Activated T-cell treated with anti-CD3 and anti-CD28 coated beads, Interleukin-2, amount 50 U/mL, for 24 hours (primary cell): ENCODE results near the gene MGRN1.

Experiments
- DNase-seq: peaks from one replicate; pipeline ENCODE4 v3.0.0-alpha.2; 2020
- H3K27ac Mint-ChIP-seq: 2 replicates; pipeline ENCODE4 v1.8.0; 2020; ENCODE audit warnings: mild to moderate bottlenecking, mixed read lengths
- H3K27me3 Mint-ChIP-seq: 2 replicates; pipeline ENCODE4 v1.8.0; 2020; ENCODE audit warnings: mixed read lengths
- H3K36me3 Mint-ChIP-seq: 2 replicates; pipeline ENCODE4 v1.8.0; 2020; ENCODE audit warnings: low read depth, mixed read lengths
- H3K4me1 Mint-ChIP-seq: 2 replicates; pipeline ENCODE4 v1.8.0; 2020; ENCODE audit warnings: low read depth, mixed read lengths
- H3K4me3 Mint-ChIP-seq: 2 replicates; pipeline ENCODE4 v1.8.0; 2020; ENCODE audit warnings: mild to moderate bottlenecking, moderate library complexity, mixed read lengths
- H3K9me3 Mint-ChIP-seq: 2 replicates; pipeline ENCODE4 v1.8.0; 2020; ENCODE audit warnings: mixed read lengths

Gene MGRN1

DNA sequence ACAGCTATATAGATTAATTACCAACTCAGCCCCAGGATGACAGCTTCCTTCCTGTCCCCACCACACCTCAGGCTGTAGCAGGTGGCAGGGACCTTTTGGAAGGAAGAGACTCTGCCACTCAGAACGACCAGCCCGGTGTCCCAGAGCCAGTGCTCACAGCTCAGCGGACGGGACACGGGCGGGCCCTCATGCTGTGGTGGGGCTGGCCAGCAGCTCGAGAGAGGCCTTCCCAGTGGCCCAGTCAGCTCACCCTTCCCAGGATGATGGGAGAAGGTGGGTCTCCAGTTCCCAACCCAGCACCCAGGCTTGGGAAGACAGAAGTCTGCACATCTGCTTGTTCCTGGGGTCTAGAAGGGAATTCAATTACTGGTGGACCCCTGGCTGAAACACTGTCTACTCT lies 79.3 kb downstream of the MGRN1 start:
- Mint-ChIP-seq H3K9me3 (no peaks in the 10 kb centered on the region), H3K4me3 (no peak overlapping the region), H3K27ac (no peak overlapping the region), H3K4me1 (peaks cover 18% of the 10 kb centered on the region), H3K36me3 (peaks cover 72% of the 10 kb centered on the region), H3K27me3 (no peaks in the 10 kb centered on the region)
- no peak for DNase-seq

DNA sequence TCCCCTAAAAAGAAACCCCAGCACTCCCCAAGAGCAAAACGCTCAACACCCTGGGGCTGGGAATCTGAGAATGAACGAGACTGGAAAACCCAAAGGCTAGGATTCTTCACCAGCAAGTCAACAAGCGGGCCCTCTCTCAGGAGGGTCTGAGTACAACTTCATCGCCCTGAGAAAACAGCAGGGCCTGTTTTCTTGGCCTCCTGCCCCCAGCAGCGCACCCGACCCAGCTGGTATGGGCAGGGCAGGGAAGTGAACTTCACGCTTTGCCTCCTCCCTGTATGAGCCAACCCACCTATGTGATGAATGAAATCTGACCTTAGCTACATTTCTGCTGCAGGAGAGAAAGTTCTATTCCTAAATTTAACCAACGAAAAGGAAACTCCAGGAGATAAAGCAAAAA lies 79.9 kb downstream of the MGRN1 start:
- Mint-ChIP-seq H3K27ac (no peak overlapping the region), H3K4me1 (peaks cover 15% of the 10 kb centered on the region), H3K27me3 (no peaks in the 10 kb centered on the region), H3K36me3 (peaks cover 68% of the 10 kb centered on the region), H3K4me3 (no peak overlapping the region), H3K9me3 (no peaks in the 10 kb centered on the region)
- DNase-seq: no peak

DNA sequence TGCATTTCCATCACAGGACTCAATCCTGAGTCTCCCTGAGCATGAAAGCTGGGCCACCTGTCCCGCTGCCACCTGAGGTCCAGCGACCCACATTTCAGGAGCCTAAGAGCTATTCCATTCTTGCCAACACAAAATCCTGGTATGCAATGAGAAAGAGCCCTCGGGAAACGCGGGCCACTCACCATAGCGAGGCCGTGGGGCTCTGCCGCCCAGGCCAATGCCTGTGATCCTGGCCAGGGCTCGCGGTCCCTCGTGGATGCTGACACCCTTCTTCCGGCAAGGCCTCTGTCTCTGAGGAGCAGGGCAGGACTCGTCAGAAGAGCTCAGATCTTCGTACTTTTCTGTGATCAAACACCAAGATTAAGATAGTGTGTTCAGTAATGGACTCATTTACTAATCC lies 80.3 kb downstream of the MGRN1 start:
- no peak overlapping the region for H3K4me3 Mint-ChIP-seq
- H3K9me3 Mint-ChIP-seq: no peaks in the 10 kb centered on the region
- peaks cover 10% of the 10 kb centered on the region for H3K4me1 Mint-ChIP-seq
- no peak for DNase-seq
- H3K27me3 Mint-ChIP-seq: no peaks in the 10 kb centered on the region
- peaks cover 68% of the 10 kb centered on the region for H3K36me3 Mint-ChIP-seq
- H3K27ac Mint-ChIP-seq: no peak overlapping the region

DNA sequence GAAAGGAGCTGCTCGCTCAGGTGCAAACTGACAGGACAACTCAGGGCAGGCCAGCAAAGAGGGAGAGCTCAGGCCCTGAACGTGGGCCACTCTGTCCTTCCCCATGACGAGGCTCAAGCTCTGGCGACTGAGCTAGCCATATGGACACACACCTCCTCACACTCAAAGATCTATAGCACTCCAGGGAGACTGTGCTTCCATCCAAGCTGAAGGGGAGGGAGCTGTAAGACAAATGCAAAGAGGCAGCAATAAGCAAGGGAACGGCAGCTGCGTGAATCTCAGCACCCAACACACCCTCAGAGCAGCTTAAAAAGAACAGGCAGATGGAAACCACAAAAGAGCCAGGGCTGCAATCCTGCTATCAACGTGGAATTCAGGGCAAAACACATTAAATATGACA lies 82.2 kb downstream of the MGRN1 start:
- no peak for DNase-seq
- Mint-ChIP-seq H3K4me3 (no peak overlapping the region), H3K36me3 (peaks cover 62% of the 10 kb centered on the region), H3K27ac (peak overlapping the region; percentile 1), H3K27me3 (no peaks in the 10 kb centered on the region), H3K9me3 (no peaks in the 10 kb centered on the region), H3K4me1 (no peaks in the 10 kb centered on the region)

DNA sequence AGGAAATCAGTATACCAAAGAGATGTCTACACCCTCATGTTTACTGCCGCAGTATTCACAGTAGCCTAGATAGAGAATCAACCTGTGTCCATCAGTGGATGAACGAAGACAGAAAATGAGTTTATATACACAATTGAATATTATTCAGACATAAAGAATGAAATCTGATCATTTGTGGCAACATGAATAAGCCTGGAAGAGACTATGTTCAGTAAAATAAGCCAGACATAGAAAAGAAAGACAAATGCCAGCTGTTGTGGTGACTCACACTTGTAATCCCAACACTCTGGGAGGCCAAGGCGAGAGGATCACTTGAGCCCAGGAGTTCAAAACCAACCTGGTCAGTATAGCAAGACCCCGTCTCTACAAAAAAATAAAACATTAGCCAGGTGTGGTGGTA lies 84.9 kb downstream of the MGRN1 start:
- no peaks in the 10 kb centered on the region for H3K9me3 Mint-ChIP-seq
- no peaks in the 10 kb centered on the region for H3K4me1 Mint-ChIP-seq
- H3K36me3 Mint-ChIP-seq: peaks cover 69% of the 10 kb centered on the region
- no peaks in the 10 kb centered on the region for H3K27me3 Mint-ChIP-seq
- no peak overlapping the region for H3K27ac Mint-ChIP-seq
- no peak overlapping the region for H3K4me3 Mint-ChIP-seq
- DNase-seq: no peak

DNA sequence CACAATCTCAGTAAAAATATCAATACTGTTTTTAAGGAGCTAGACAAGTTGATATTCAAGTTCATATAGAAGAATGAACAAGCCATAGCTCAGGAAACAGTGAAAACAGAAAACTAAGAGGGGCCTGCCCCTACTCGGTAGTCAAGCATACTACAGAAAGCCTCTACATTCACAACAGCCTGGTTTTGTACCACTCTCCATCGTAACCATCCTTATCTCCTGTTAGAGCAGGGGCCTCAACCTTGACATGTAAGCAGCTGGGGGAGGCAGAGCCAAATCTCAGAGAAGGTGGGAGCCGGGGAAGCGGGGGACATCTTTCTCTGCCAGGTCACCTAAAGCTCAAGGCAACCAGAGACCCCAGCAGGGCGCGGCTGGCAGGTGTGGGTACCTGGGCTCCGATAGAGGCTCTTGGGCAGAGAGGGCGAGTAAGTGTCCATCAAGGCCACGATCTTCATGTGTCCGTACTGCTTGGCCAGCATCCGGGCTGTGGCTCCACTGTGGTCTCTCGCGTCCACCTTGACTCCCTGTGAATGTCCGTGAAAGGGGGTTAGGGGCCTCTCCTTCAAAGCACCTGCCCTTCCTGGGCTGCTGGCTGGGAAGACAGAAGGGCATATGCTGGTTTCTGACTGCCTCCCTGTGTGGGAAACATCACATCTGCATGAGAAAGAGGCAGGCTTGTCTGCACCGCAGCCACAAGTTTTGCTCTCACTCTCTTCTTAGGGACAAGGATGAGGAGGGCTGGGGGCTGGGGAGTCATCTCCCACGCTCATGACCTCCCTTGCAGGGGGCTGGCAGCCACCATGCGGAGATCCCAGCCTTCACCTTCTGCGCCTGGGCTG lies 89.3 kb downstream of the MGRN1 start:
- no peaks in the 10 kb centered on the region for H3K4me1 Mint-ChIP-seq
- H3K27ac Mint-ChIP-seq: no peak overlapping the region
- no peaks in the 10 kb centered on the region for H3K27me3 Mint-ChIP-seq
- no peak for DNase-seq
- no peak overlapping the region for H3K4me3 Mint-ChIP-seq
- H3K36me3 Mint-ChIP-seq: peaks cover 66% of the 10 kb centered on the region
- H3K9me3 Mint-ChIP-seq: no peaks in the 10 kb centered on the region

DNA sequence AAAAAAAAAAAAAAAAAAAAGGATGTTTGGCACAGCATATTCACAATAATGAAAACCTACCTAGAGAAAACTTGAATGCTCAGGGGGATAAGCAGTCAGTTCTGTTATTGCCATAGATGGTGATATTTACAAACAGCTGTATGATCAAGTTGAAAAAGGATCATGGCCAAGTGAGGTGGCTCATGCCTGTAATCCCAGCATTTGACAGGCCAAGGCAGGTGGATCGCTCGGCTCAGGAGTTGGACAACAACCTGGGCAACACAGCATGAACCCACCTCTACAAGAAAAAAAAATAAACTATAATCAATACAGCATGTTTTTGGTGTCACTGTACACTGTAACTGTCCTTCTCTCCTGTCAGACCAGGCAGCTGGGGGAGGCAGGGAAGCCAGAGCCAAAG lies 90.4 kb downstream of the MGRN1 start:
- Mint-ChIP-seq H3K27me3 (no peaks in the 10 kb centered on the region), H3K36me3 (peaks cover 63% of the 10 kb centered on the region), H3K4me3 (no peak overlapping the region), H3K9me3 (no peaks in the 10 kb centered on the region), H3K27ac (no peak overlapping the region), H3K4me1 (no peaks in the 10 kb centered on the region)
- DNase-seq: no peak

DNA sequence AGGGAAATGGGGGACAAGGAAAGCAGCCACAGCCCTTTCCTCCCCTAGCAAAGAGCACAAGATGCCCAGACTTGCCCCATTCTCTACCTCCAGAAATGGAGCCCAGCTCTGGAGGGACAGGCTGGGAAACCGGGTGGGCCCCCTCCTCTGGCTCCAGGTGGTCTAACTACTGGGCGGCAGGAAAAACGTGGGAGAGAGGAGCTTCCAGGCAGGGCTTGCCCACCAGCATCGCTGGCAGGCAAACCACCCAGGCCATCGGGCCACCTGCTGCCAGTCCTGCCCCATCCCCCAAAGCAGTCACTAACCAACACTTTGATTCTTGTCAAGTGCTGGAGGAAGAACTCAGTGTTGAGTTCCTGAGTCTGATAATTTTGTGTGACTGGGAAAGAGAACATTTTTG lies 93.8 kb downstream of the MGRN1 start:
- H3K27me3 Mint-ChIP-seq: no peaks in the 10 kb centered on the region
- H3K36me3 Mint-ChIP-seq: peaks cover 56% of the 10 kb centered on the region
- no peak overlapping the region for H3K27ac Mint-ChIP-seq

DNA sequence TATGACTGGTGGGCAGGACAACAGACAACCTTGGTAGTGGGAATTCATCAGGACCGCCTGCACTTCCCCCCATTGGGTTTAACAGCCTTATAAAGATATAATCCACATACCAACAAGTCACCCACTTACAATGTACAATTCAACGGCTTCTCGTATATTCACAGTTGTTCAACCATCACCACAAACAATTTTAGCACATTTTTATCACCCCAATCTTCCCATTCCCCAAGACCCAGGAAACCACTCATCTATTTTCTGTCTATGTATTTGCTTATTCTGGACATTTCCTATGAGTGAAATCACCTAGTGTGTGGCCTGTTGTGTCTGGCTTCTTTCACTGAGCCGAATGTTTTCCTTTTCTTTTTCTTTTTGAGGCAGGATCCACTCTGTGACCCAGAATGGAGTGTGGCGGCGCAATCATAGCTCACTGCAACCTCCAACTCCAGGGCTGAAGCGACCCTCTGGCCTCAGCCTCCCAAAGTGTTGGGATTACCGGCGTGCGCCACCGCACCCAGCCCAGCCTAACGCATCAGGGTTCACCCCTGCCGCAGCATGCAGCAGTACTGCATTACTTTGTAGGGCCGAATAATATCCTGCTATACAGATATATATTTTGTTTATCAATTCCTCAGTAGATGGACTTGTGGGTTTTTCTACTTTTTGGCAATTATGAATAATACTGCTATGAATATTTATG lies 98.6 kb downstream of the MGRN1 start:
- no peak for DNase-seq
- no peak overlapping the region for H3K27ac Mint-ChIP-seq
- peaks cover 67% of the 10 kb centered on the region for H3K36me3 Mint-ChIP-seq
- H3K27me3 Mint-ChIP-seq: no peaks in the 10 kb centered on the region
- H3K9me3 Mint-ChIP-seq: no peaks in the 10 kb centered on the region
- H3K4me3 Mint-ChIP-seq: no peak overlapping the region
- H3K4me1 Mint-ChIP-seq: no peaks in the 10 kb centered on the region

More for the DNA sequence above, 93.8 kb downstream of the MGRN1 start:
- H3K9me3 Mint-ChIP-seq: no peaks in the 10 kb centered on the region
- DNase-seq: no peak
- H3K4me3 Mint-ChIP-seq: no peak overlapping the region
- no peaks in the 10 kb centered on the region for H3K4me1 Mint-ChIP-seq

DNA sequence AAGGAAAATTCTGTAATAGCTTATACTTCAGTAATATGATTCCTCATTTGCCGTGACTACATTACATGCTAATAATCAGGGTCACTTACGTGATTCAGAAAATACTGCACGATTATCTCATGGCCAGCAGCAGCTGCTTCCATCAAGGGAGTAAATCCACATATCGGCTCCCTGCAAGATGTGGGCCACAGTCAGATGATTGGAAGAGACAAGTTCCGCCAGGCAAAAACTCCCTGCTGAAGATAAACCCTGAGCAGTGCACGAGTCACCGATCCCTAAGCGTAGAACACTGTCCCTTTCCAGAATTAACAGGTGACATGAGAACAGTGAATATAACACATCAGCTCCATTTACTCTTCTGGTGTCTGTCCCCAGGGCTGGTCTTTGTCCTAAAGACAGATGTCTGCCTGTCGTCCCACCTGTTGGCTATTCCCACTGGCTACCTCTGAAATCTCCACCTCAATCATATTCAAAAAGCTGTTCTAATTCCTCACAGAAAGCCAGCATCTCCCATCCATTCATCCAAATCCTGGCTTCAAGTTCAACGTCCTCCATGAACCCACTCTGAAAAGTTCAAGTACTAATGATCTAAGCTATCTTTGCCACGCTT lies 100.1 kb downstream of the MGRN1 start:
- H3K27ac Mint-ChIP-seq: no peak overlapping the region
- H3K36me3 Mint-ChIP-seq: peaks cover 68% of the 10 kb centered on the region
- H3K27me3 Mint-ChIP-seq: no peaks in the 10 kb centered on the region
- no peak for DNase-seq
- H3K9me3 Mint-ChIP-seq: no peaks in the 10 kb centered on the region
- no peak overlapping the region for H3K4me3 Mint-ChIP-seq
- H3K4me1 Mint-ChIP-seq: no peaks in the 10 kb centered on the region

DNA sequence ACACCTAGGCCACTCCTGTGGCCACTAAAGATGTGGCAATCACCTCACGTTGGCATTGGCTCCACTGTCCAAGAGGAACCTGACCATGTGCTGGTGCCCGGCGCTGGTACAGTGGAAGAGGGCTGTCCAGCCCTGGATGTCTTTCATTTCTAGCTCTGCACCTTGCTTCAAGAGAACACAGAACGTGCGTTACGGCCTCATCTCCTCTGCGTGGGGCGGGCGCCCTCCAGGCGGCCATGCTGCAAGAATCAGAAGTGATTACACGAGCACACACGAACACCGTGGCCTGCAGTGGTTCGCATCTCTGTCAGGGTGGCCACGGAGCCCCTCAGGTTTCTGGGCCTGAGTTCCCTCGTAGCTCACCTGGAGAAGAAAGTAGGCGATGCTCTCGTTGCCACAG lies 102.0 kb downstream of the MGRN1 start:
- Mint-ChIP-seq H3K4me3 (no peak overlapping the region), H3K36me3 (peaks cover 79% of the 10 kb centered on the region), H3K4me1 (peaks cover under 1% of the 10 kb centered on the region), H3K9me3 (no peaks in the 10 kb centered on the region), H3K27ac (no peak overlapping the region), H3K27me3 (no peaks in the 10 kb centered on the region)
- DNase-seq: no peak

DNA sequence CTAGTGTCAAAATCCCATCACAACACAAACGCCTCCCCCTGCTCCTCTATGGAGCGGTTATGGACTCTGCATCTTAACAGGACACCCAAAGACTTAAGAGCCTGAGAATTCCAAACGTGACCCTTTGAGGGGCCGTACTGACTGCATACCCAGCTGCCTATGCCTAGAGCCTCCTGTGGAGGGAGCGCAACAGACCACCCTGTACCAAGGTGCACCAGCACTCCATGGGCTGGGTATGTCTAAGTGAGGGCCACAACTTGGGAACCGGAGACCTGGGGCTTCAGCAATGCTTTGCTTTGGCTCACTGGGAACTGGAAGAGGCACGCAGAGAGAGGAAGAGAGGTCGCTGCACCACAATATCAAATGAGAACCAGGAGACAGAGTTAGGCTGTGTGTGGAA lies 104.0 kb downstream of the MGRN1 start:
- no peak overlapping the region for H3K4me3 Mint-ChIP-seq

DNA sequence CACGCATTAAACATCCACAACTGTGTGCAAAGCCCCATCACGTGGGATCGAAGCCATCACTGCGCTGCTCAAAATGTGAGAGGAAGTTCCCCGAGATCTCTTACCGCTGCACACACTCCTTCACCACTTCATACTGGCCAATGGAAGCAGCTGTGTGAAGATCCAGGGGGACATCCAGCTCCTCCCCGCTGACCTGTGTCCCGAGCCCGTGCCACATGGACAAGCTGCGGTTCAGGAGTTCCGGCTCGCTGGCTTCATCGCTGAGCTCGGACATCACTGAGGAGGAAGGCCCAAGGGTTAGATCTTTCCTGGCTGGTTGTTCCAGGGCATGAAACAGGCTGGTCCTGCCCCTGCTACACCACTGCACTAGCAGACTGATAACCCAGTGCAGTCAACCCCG lies 105.2 kb downstream of the MGRN1 start:
- no peaks in the 10 kb centered on the region for H3K27me3 Mint-ChIP-seq
- no peak for DNase-seq
- H3K27ac Mint-ChIP-seq: no peak overlapping the region
- H3K4me3 Mint-ChIP-seq: no peak overlapping the region
- no peaks in the 10 kb centered on the region for H3K9me3 Mint-ChIP-seq
- peaks cover 14% of the 10 kb centered on the region for H3K4me1 Mint-ChIP-seq
- peaks cover 64% of the 10 kb centered on the region for H3K36me3 Mint-ChIP-seq

More for the DNA sequence above, 104.0 kb downstream of the MGRN1 start:
- DNase-seq: no peak
- Mint-ChIP-seq H3K27me3 (no peaks in the 10 kb centered on the region), H3K4me1 (peaks cover 13% of the 10 kb centered on the region), H3K36me3 (peaks cover 67% of the 10 kb centered on the region), H3K9me3 (no peaks in the 10 kb centered on the region), H3K27ac (no peak overlapping the region)

DNA sequence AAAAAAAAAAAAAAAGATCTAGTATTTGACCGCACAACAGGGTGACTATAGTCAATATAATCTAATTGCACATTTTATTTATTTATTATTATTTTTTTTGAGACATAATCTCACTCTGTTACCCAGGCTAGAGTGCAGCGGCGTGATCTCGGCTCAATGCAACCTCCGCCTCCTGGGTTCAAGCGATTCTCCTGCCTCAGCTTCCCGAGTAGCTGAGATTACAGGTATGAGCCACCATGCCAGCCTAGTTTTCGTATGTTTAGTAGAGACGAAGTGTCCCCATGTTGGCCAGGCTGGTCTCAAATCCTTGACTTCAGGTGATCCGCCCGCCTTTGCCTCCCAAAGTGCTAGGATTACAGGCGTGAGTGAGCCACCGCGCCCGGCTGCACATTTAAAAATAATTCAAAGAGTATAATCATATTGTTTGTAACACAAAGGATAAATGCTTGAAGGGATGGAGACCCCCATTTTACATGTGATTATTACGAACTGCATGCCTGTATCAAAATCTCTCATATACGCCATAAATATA lies 108.7 kb downstream of the MGRN1 start:
- no peak for DNase-seq
- Mint-ChIP-seq H3K9me3 (no peaks in the 10 kb centered on the region), H3K27ac (peak overlapping the region; percentile 88), H3K4me3 (peak overlapping the region; percentile 89), H3K27me3 (no peaks in the 10 kb centered on the region), H3K36me3 (peaks cover 34% of the 10 kb centered on the region), H3K4me1 (peaks cover 20% of the 10 kb centered on the region)

DNA sequence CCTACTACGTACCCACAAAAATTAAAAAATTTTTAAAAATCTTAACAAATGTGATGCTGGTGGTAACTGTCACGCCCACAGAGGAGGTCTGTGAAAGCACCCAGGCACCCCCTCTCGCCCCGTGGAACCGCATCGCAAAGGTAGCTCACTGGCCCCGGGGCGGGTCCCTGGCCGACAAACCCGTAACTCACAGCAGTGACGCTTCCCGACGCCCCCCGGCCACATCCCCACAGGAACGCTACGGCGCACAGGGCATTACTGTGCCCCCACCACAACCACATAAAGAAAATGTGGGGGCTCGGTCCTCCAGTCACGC lies 109.1 kb downstream of the MGRN1 start:
- Mint-ChIP-seq H3K36me3 (peaks cover 30% of the 10 kb centered on the region), H3K9me3 (no peaks in the 10 kb centered on the region), H3K27ac (peak overlapping the region; percentile 88), H3K4me1 (peaks cover 20% of the 10 kb centered on the region), H3K27me3 (no peaks in the 10 kb centered on the region), H3K4me3 (peak overlapping the region; percentile 89)
- no peak for DNase-seq
